Liver (tissue), 3 donors: Measurements from ENCODE around the gene OBI1.

Experiments
- CTCF ChIP-seq: fragments of 150-350 bp; IDR thresholded peaks from 2 replicates; pipeline ENCODE4 v1.5.1; 2017; ENCODE audit warnings: improper control_type of control experiment, low read depth, low read length; ENCODE audit not compliant: missing input control
- FOXA1 ChIP-seq: IDR thresholded peaks from 2 replicates; pipeline ENCODE4 v1.6.1; 2016; ENCODE audit warnings: antibody characterized with exemption
- TAF1 ChIP-seq: conservative IDR thresholded peaks from 2 replicates; pipeline ENCODE4 v1.6.1; 2016; ENCODE audit warnings: antibody characterized with exemption, mild to moderate bottlenecking
- donor health status: healthy.
- donor health status: healthy.

GRCh38 chr13:78652651-78653050 is 6.3 kb downstream of the OBI1 start:
- no peak for TF ChIP-seq CTCF
- no peak for TF ChIP-seq TAF1
- no peak for TF ChIP-seq FOXA1
